OCI-LY1 (cell line): Measurements from ENCODE around the gene NDUFAF5.

Source experiments
- EZH2 ChIP-seq: fragments of 200-600 bp; sonication (generic), shearing (Covaris generic); IDR thresholded peaks from 2 replicates; pipeline ENCODE4 v1.8.0; 2017; ENCODE audit warnings: borderline replicate concordance, mixed run types, mild to moderate bottlenecking, antibody characterized with exemption, low read length, moderate library complexity, mixed read lengths
- TF ChIP-seq, protein P1 (sequence below): fragments of 200-600 bp; sonication (generic), shearing (Covaris generic); IDR thresholded peaks from 2 replicates; pipeline ENCODE4 v1.5.1; 2017; ENCODE audit warnings: mild to moderate bottlenecking, antibody characterized with exemption, low read length, moderate library complexity, mixed read lengths

DNA sequence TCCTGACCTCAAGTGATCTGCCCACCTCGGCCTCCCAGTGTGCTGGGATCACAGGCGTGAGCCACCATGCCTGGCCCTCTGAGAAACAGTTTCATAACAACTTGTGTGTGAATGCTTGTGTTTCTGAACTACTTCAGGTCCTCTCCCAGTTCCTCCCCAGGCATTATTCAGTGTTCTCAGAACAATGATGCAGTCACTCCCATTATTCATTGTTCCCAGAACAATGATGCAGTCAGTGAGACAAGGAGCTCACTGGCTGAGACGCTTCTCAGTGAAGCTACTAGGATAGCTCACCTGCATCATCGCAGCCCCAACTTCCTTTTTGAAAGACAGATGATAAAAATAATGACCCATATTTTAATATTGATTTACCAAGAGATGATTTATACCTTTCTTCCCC lies 71.5 kb downstream of the NDUFAF5 start:
- TF ChIP-seq, protein P1, sequence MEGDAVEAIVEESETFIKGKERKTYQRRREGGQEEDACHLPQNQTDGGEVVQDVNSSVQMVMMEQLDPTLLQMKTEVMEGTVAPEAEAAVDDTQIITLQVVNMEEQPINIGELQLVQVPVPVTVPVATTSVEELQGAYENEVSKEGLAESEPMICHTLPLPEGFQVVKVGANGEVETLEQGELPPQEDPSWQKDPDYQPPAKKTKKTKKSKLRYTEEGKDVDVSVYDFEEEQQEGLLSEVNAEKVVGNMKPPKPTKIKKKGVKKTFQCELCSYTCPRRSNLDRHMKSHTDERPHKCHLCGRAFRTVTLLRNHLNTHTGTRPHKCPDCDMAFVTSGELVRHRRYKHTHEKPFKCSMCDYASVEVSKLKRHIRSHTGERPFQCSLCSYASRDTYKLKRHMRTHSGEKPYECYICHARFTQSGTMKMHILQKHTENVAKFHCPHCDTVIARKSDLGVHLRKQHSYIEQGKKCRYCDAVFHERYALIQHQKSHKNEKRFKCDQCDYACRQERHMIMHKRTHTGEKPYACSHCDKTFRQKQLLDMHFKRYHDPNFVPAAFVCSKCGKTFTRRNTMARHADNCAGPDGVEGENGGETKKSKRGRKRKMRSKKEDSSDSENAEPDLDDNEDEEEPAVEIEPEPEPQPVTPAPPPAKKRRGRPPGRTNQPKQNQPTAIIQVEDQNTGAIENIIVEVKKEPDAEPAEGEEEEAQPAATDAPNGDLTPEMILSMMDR: no peak
- no peak for TF ChIP-seq EZH2
